ENCODE results near the gene PLEKHG4B. TPM values are rescaled to one million over a fixed set of nuclear protein-coding genes. Genes with fewer than 3 reads are reported as not detected.

The PLEKHG4B gene
- total and polyA plus RNA-seq, 8 donors = 0.21 to 0.75 (median 0.38) TPM

DNA sequence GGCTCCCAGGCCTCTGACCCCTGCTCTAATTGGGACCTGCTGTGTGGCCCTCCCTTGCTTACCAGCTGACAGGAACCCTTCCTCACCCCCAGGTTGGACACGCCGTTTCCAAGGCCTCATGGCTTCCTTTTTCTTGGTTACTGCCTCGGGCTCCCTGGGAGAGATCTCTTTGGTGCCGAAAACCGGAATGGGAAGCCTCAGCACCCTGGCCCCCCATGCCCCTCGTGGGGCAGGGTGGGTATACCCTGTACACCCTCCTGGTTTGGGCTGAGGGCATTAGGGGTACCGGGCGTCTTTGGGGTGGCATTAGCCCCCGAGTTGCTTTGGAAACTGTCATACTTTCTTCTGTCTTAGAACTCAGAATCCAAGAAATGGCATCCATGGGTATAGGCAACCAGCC is 89.2 kb downstream of the PLEKHG4B start:
- intact Hi-C loops (cut with DNase I) = no loop called here
- Histone ChIP-seq H3K4me1 (no peaks in the 10 kb centered on the region), H3K4me3 (no peak overlapping the region), H3K27ac (no peak overlapping the region), H3K9me3 (no peaks in the 10 kb centered on the region), H3K36me3 (no peaks in the 10 kb centered on the region), H3K27me3 (no peaks in the 10 kb centered on the region)
- TF ChIP-seq, protein P1, sequence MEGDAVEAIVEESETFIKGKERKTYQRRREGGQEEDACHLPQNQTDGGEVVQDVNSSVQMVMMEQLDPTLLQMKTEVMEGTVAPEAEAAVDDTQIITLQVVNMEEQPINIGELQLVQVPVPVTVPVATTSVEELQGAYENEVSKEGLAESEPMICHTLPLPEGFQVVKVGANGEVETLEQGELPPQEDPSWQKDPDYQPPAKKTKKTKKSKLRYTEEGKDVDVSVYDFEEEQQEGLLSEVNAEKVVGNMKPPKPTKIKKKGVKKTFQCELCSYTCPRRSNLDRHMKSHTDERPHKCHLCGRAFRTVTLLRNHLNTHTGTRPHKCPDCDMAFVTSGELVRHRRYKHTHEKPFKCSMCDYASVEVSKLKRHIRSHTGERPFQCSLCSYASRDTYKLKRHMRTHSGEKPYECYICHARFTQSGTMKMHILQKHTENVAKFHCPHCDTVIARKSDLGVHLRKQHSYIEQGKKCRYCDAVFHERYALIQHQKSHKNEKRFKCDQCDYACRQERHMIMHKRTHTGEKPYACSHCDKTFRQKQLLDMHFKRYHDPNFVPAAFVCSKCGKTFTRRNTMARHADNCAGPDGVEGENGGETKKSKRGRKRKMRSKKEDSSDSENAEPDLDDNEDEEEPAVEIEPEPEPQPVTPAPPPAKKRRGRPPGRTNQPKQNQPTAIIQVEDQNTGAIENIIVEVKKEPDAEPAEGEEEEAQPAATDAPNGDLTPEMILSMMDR (IDR thresholded peaks at IDR 0.05) = no peak
- FAIRE-seq = no peak
- 77 to 86% methylated on average over 9 of the region's 9 CpGs for WGBS, 2 donors
- no peak for ATAC-seq
- peak in 1 of 6 donors; percentile 23 for DNase-seq

DNA sequence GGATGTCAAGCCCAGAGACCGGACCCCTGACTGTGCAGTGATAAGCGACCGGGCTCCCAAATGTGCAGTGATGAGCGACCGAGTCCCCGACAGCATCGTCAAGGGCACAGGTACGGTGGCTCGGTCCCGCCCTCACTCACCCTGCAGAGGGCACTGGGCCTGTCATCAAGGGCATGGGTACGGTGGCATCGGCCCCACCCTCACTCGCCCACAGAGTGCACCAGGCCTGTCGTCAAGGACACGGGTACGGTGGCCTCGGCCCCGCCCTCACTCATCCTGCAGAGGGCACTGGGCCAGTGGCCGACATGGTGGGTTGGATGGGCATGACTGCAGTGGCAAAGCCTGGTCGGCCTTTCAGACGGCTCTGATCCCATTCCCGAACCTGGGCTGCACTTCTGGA is 89.6 kb downstream of the PLEKHG4B start:
- WGBS, 2 donors = 72 to 84% methylated on average over 22 of the region's 22 CpGs

DNA sequence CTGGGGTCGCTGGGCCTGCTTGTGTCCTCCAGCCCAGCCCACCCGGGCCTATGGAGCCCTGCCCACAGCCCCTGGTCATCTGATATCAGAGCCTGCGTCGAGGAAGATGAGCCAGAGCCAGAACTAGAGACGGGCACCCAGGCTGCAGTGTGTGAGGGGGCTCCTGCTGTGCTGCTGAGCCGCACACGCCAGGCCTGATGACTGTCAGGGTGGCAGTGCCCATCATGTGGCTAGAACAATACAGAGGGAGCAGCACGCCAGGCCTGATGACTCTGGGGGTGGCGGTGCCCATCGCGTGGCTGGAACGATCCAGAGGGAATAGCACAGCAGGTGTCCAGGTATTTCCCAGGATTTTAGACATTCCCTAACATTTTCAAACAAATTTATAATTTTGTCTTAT is 90.2 kb downstream of the PLEKHG4B start:
- Histone ChIP-seq H3K36me3 (no peaks in the 10 kb centered on the region), H3K27ac (no peak overlapping the region), H3K27me3 (no peaks in the 10 kb centered on the region), H3K9me3 (no peaks in the 10 kb centered on the region), H3K4me1 (no peaks in the 10 kb centered on the region), H3K4me3 (no peak overlapping the region)
- intact Hi-C loops (cut with DNase I) = no loop called here
- FAIRE-seq = no peak
- WGBS, 2 donors = 84 to 93% methylated on average over 12 of the region's 12 CpGs
- no peak for ATAC-seq
- TF ChIP-seq, protein P1 (IDR thresholded peaks at IDR 0.05) = no peak
- DNase-seq = peak in 1 of 6 donors; percentile 33

More for the DNA sequence above, 89.6 kb downstream of the PLEKHG4B start:
- Histone ChIP-seq H3K36me3 (no peaks in the 10 kb centered on the region), H3K4me3 (no peak overlapping the region), H3K4me1 (no peaks in the 10 kb centered on the region), H3K27me3 (no peaks in the 10 kb centered on the region), H3K9me3 (no peaks in the 10 kb centered on the region), H3K27ac (no peak overlapping the region)
- intact Hi-C loops (cut with DNase I) = no loop called here
- TF ChIP-seq, protein P1 (IDR thresholded peaks at IDR 0.05) = no peak
- ATAC-seq (no peak), FAIRE-seq (no peak), DNase-seq (peak in 1 of 6 donors; percentile 73)

- ATAC-seq (no peak), FAIRE-seq (no peak), DNase-seq (no peak)
- TF ChIP-seq, protein P1 (IDR thresholded peaks at IDR 0.05) = no peak
- H3K36me3 ChIP-seq = no peaks in the 10 kb centered on the region
- 67 to 75% methylated on average over 7 of the region's 7 CpGs for WGBS, 2 donors
- H3K4me3 ChIP-seq = no peak overlapping the region
- H3K9me3 ChIP-seq = no peaks in the 10 kb centered on the region
- intact Hi-C loops (cut with DNase I) = no loop called here
- no peak overlapping the region for H3K27ac ChIP-seq
- H3K4me1 ChIP-seq = peaks cover 0 to 5% (median 4%) of the 10 kb centered on the region in 3 donors
- H3K27me3 ChIP-seq = no peaks in the 10 kb centered on the region
These were observed 92.5 kb downstream of the PLEKHG4B start for GRCh38 chr5:184471-184870.

DNA sequence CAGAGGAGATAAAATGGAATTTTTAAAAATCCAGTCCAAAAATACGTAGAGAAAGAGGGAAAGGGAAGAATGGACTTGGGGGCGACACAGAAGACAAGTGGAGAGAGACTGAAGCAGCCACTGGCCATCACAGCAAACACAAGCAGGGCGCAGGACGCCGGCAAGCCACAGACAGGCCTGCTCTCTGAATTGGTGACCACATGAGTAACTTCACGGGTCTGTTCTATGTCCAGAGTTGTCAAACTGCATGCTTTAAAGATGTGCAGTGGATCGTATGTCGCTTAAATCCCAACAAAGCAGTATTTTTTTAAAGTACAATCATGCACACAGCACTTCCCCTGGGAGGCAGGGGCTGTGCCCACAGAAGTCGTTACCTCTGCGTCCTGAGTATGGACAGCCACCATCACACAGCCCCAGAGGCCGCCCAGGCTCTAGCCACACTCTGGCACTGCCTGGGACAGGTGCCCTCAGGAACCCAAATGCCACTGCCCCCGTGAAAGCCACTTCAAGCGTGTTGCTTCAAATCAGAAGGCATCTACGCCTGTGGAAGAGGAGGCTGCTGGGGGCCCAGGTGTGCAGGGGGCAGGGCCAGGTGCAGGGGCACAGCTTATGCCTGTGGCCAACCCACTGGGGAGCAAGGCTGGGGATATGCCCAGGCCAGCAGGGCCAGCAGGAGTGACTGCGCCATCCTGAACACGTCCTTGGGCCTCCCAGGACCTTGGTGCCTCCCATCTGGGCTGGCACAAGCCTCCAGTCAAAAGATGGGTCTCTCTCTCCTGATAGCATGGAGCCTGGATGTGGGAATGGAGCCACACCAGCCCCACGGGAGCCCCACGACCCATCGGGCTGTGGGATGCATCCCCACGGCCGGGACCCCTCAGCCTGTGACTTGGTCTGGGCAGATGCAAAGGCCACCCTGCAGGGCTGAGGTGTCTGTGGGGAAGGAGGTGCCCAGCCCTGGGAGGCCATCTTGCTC is 93.4 kb downstream of the PLEKHG4B start:
- ATAC-seq = no peak
- TF ChIP-seq, protein P1 (IDR thresholded peaks at IDR 0.05) = no peak
- no peak overlapping the region for H3K4me3 ChIP-seq
- WGBS, 2 donors = 63 to 78% methylated on average over 21 of the region's 21 CpGs
- peak in 3 of 6 donors; percentile 7 to 50 (median 48) for DNase-seq
- intact Hi-C loops (cut with DNase I) = no loop called here
- H3K27ac ChIP-seq = no peak overlapping the region
- no peak for FAIRE-seq
- no peaks in the 10 kb centered on the region for H3K27me3 ChIP-seq
- no peaks in the 10 kb centered on the region for H3K36me3 ChIP-seq
- H3K4me1 ChIP-seq = peaks cover 0 to 5% (median 4%) of the 10 kb centered on the region in 3 donors
- no peaks in the 10 kb centered on the region for H3K9me3 ChIP-seq
